NK-92 treated with Interleukin-12 subunit alpha and Interleukin-12 subunit beta, amount 100 ng/mL, for 24 hours (cell line): ENCODE results near the gene UAP1L1.

Experiments
- DNase-seq: peaks from one replicate; lab custom pipeline; 2025; lab: John Stamatoyannopoulos, UW

Gene UAP1L1

GRCh38 chr9:137099231-137099630 is 21.9 kb downstream of the UAP1L1 start:
- no peak for DNase-seq

- DNase-seq: no peak
Measured at GRCh38 chr9:137103206-137103999, 26.1 kb downstream of the UAP1L1 start.

- no peak for DNase-seq
Measured at GRCh38 chr9:137105814-137106661, 28.7 kb downstream of the UAP1L1 start.

GRCh38 chr9:137106662-137107250 is 29.4 kb downstream of the UAP1L1 start:
- DNase-seq: no peak

GRCh38 chr9:137107312-137107921 is 30.1 kb downstream of the UAP1L1 start:
- DNase-seq: no peak

GRCh38 chr9:137107982-137108381 is 30.7 kb downstream of the UAP1L1 start:
- no peak for DNase-seq

- DNase-seq: no peak
Measured at GRCh38 chr9:137108608-137109249, 31.4 kb downstream of the UAP1L1 start.

GRCh38 chr9:137109250-137110146 is 32.2 kb downstream of the UAP1L1 start:
- DNase-seq: no peak

GRCh38 chr9:137110147-137110910 is 33.0 kb downstream of the UAP1L1 start:
- no peak for DNase-seq

GRCh38 chr9:137110911-137111787 is 33.8 kb downstream of the UAP1L1 start:
- DNase-seq: no peak

- no peak for DNase-seq
Measured at GRCh38 chr9:137111788-137112563, 34.7 kb downstream of the UAP1L1 start.

- no peak for DNase-seq
Measured at GRCh38 chr9:137112564-137113384, 35.5 kb downstream of the UAP1L1 start.

- DNase-seq: no peak
Measured at GRCh38 chr9:137113385-137114159, 36.3 kb downstream of the UAP1L1 start.

GRCh38 chr9:137114220-137114612 is 36.9 kb downstream of the UAP1L1 start:
- DNase-seq: no peak

- DNase-seq: peak; percentile 39
Measured at GRCh38 chr9:137114613-137115393, 37.5 kb downstream of the UAP1L1 start, which contains the start of gene DPP7. TSS of gene DPP7 (minus strand) at chr9:137114733. CDS start at chr9:137114713, 20 bp downstream.
